Prostate gland (tissue), 2 donors: Measurements from ENCODE around the gene MECP2.

Experiments
- CTCF ChIP-seq, 4 experiments: fragments of 200-600 bp in 2 of 4; fragments of 450-650 bp in 2 of 4; sonication (generic) in 2 of 4; IDR thresholded peaks; 1 replicate in 3 of 4; 2 replicates in 1 of 4; pipeline ENCODE4 v1.5.1; 2016 to 2019; ENCODE audit warnings: antibody characterized with exemption in 4 of 4, mild to moderate bottlenecking in 2 of 4, moderate library complexity in 2 of 4
- POLR2AphosphoS5 ChIP-seq: sonication (generic); formaldehyde crosslinking; IDR thresholded peaks from one replicate; pipeline ENCODE4 v1.6.1; 2017; ENCODE audit warnings: antibody characterized with exemption

- TF ChIP-seq CTCF (IDR thresholded peaks at IDR 0.05) (no peak), POLR2AphosphoS5 (no peak)
Observed at GRCh38 chrX:154032160-154032559, 65.4 kb downstream of the MECP2 start.
